OCI-LY1 (cell line): ENCODE results near the gene TAC3.
"Not testable (repeated sequence)": the region's sequence is repeated elsewhere in the genome, so short reads cannot be mapped to it uniquely, and the experiment has no call there.

Experiments used
- H2AFZ ChIP-seq: fragments of 200-600 bp; sonication (generic), shearing (Covaris generic); 2 replicates; pipeline ENCODE4 v1.6.0; 2014; ENCODE audit warnings: antibody characterized with exemption, mild to moderate bottlenecking, low read length
- H3F3A ChIP-seq: fragments of 200-600 bp; sonication (generic), shearing (Covaris generic); 2 replicates; pipeline ENCODE4 v1.6.0; 2014; ENCODE audit warnings: mild to moderate bottlenecking, antibody characterized with exemption, low read length, moderate library complexity; ENCODE audit not compliant: insufficient read depth
- H3K27ac ChIP-seq: fragments of 200-600 bp; sonication (generic); 2 replicates; pipeline ENCODE4 v1.5.1; 2014; ENCODE audit warnings: low read length, mixed run types, mild to moderate bottlenecking, low read depth; ENCODE audit not compliant: poor library complexity, severe bottlenecking
- H3K27me3 ChIP-seq: fragments of 200-600 bp; sonication (generic); 2 replicates; pipeline ENCODE4 v1.6.0; 2014; ENCODE audit warnings: antibody characterized with exemption, mild to moderate bottlenecking, low read length, moderate library complexity; ENCODE audit not compliant: insufficient read depth
- H3K36me3 ChIP-seq: fragments of 200-600 bp; sonication (generic); 2 replicates; pipeline ENCODE4 v1.6.1; 2014; ENCODE audit warnings: mild to moderate bottlenecking, antibody characterized with exemption, low read length, moderate library complexity, mixed read lengths; ENCODE audit not compliant: insufficient read depth
- H3K4me1 ChIP-seq: fragments of 200-600 bp; sonication (generic); 2 replicates; pipeline ENCODE4 v1.5.1; 2014; ENCODE audit warnings: mild to moderate bottlenecking, low read length, moderate library complexity; ENCODE audit not compliant: insufficient read depth, severe bottlenecking
- H3K4me2 ChIP-seq: fragments of 200-600 bp; sonication (generic), shearing (Covaris generic); 2 replicates; pipeline ENCODE4 v1.6.1; 2014; ENCODE audit warnings: low read length
- H3K4me3 ChIP-seq: fragments of 200-600 bp; sonication (generic); 2 replicates; pipeline ENCODE4 v1.5.1; 2014; ENCODE audit warnings: low read length, low read depth, mild to moderate bottlenecking, mixed read lengths; ENCODE audit not compliant: poor library complexity, severe bottlenecking
- H3K79me2 ChIP-seq: fragments of 200-600 bp; shearing (Covaris generic); 2 replicates; pipeline ENCODE4 v1.6.1; 2016; ENCODE audit warnings: mixed run types, low read length, mixed read lengths; ENCODE audit not compliant: insufficient read depth
- H3K9ac ChIP-seq: fragments of 200-600 bp; sonication (generic), shearing (Covaris generic); 2 replicates; pipeline ENCODE4 v1.6.1; 2014; ENCODE audit warnings: mild to moderate bottlenecking, low read length, mixed read lengths
- H3K9me2 ChIP-seq: fragments of 200-600 bp; sonication (generic), shearing (Covaris generic); 2 replicates; pipeline ENCODE4 v1.6.1; 2014; ENCODE audit warnings: low read depth, mild to moderate bottlenecking, low read length, mixed read lengths
- H3K9me3 ChIP-seq: fragments of 200-600 bp; shearing (Covaris generic); 2 replicates; pipeline ENCODE4 v1.6.1; 2014; ENCODE audit warnings: low read length, mixed read lengths
- H4K20me1 ChIP-seq: fragments of 200-600 bp; sonication (generic), shearing (Covaris generic); 2 replicates; pipeline ENCODE4 v1.6.0; 2016; ENCODE audit warnings: mild to moderate bottlenecking, low read length; ENCODE audit not compliant: insufficient read depth
- EZH2 ChIP-seq: fragments of 200-600 bp; sonication (generic), shearing (Covaris generic); IDR thresholded peaks from 2 replicates; pipeline ENCODE4 v1.8.0; 2017; ENCODE audit warnings: borderline replicate concordance, mixed run types, mild to moderate bottlenecking, antibody characterized with exemption, low read length, moderate library complexity, mixed read lengths
- TF ChIP-seq, protein P1 (sequence below): fragments of 200-600 bp; sonication (generic), shearing (Covaris generic); IDR thresholded peaks from 2 replicates; pipeline ENCODE4 v1.5.1; 2017; ENCODE audit warnings: mild to moderate bottlenecking, antibody characterized with exemption, low read length, moderate library complexity, mixed read lengths

TAC3 gene

DNA sequence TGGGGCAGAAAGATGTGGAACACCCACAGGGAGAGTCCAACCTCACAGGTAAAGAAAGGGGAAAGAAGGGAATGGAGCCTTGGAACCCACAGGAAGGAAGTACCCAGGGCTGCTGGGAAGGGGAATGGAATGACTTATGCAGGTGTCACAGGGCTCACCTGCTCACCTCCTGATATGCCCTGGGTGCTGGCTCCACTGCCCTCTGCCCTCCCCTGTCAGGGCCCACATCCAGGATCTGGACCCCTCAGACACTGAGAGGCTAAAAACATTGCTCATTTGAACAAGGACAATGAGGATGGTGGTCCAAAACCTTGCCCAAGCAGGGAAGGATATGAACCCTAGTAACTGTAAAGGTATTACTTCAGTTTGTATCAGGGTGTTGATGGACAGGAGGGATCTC lies 29.3 kb downstream of the TAC3 start:
- TF ChIP-seq, protein P1, sequence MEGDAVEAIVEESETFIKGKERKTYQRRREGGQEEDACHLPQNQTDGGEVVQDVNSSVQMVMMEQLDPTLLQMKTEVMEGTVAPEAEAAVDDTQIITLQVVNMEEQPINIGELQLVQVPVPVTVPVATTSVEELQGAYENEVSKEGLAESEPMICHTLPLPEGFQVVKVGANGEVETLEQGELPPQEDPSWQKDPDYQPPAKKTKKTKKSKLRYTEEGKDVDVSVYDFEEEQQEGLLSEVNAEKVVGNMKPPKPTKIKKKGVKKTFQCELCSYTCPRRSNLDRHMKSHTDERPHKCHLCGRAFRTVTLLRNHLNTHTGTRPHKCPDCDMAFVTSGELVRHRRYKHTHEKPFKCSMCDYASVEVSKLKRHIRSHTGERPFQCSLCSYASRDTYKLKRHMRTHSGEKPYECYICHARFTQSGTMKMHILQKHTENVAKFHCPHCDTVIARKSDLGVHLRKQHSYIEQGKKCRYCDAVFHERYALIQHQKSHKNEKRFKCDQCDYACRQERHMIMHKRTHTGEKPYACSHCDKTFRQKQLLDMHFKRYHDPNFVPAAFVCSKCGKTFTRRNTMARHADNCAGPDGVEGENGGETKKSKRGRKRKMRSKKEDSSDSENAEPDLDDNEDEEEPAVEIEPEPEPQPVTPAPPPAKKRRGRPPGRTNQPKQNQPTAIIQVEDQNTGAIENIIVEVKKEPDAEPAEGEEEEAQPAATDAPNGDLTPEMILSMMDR: no peak
- H3K79me2 ChIP-seq: no peaks in the 10 kb centered on the region
- no peak overlapping the region for H2AFZ ChIP-seq
- no peaks in the 10 kb centered on the region for H3K9me2 ChIP-seq
- H3K4me1 ChIP-seq: no peaks in the 10 kb centered on the region
- H3K27me3 ChIP-seq: 0 out of 2 replicates have a peak, but pooled peaks cover 6% of the 10 kb centered on the region
- no peaks in the 10 kb centered on the region for H3F3A ChIP-seq
- H4K20me1 ChIP-seq: no peaks in the 10 kb centered on the region
- H3K36me3 ChIP-seq: no peaks in the 10 kb centered on the region
- H3K4me2 ChIP-seq: no peak overlapping the region
- no peak overlapping the region for H3K4me3 ChIP-seq
- no peak overlapping the region for H3K9ac ChIP-seq
- H3K9me3 ChIP-seq: no peaks in the 10 kb centered on the region
- no peak overlapping the region for H3K27ac ChIP-seq

DNA sequence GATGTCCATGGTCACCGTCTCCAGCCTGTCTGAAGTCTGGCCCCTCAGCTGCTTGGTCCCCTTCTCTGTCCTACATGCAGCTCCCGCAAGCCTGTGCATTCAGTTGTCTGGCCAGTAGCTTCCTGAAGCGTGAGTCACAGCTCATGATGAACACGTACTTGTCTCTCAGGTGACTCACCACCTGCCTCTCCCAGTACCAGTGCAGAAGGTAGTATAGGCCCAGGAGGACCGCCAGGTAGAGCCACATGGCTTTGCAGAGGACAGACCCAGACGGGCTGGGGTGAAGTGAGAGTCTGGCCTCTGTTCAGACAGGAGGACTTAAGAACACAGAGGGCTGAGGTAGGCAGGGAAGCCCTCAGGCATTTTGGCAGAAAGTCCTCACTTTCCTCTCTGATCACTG lies 30.6 kb downstream of the TAC3 start:
- H3K9me2 ChIP-seq, H3K4me1 ChIP-seq, H3K79me2 ChIP-seq, H3F3A ChIP-seq, H2AFZ ChIP-seq, H3K27ac ChIP-seq, H4K20me1 ChIP-seq, H3K9ac ChIP-seq, H3K4me3 ChIP-seq, H3K27me3 ChIP-seq, H3K9me3 ChIP-seq, H3K4me2 ChIP-seq, H3K36me3 ChIP-seq: not testable (repeated sequence)

DNA sequence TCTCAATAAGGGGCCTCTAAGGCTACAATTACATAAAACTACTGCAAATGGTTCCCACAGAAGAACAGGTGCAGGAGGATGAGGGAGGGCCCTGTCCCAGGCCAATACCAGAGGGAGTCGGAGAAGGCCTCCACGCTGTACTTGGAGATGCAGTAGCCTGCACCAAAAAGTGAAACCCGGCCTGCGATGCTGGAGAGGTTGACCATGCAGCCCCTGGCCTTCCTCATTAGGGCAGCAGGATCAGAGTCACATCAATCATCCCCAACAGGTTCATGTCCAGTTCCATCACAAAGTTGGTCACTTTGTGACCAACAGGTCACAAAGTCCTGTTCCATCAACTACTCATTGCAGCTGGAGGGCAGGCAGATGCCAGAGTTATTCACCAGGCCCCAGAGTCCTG lies 32.9 kb downstream of the TAC3 start:
- Histone ChIP-seq H3K4me2 (no peak overlapping the region), H3K27me3 (0 out of 2 replicates have a peak, but pooled peaks cover 4% of the 10 kb centered on the region), H3K4me1 (no peaks in the 10 kb centered on the region), H3F3A (no peaks in the 10 kb centered on the region), H3K9ac (no peak overlapping the region), H3K9me2 (no peaks in the 10 kb centered on the region), H3K27ac (no peak overlapping the region), H3K36me3 (no peaks in the 10 kb centered on the region), H3K4me3 (no peak overlapping the region), H3K9me3 (no peaks in the 10 kb centered on the region), H3K79me2 (no peaks in the 10 kb centered on the region), H4K20me1 (no peaks in the 10 kb centered on the region), H2AFZ (no peak overlapping the region)
- TF ChIP-seq EZH2: no peak
- TF ChIP-seq, protein P1: no peak

DNA sequence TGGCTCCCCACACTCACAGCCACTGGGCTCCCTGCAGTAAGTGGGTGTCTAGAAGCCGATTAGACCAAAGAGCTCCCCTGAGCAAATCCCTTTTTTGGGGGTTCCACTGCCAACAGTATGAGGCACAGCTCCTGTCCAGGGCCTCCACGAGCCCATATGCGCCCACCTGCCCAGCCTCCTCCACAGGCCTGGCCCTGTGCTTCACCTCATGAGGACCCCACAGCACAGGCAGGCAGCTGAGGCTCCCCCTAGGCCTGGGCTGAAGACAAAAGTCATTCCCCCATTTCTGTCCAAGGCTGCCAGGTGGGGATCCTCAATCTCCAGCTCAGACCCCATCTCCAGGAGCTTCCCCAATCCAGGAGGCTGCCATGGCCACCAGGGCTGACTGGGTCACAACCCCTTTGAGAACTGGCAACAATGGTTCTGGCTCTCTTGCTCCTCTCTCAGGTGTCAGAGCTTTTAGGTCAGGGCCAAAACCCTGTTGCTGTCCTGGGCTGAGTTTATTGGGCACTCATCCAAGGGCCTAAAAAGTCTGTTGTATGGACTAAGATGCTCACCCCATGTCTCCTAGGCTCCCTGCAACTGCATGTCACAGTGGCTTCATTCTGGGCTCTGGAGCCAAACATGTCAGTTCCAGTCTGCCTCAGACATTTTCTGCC lies 33.6 kb downstream of the TAC3 start:
- not testable (repeated sequence) for H2AFZ ChIP-seq, H3K36me3 ChIP-seq, H3K79me2 ChIP-seq, H3K9me3 ChIP-seq, H3K27ac ChIP-seq, H3K9ac ChIP-seq, H4K20me1 ChIP-seq, H3K4me3 ChIP-seq, H3K9me2 ChIP-seq, H3K27me3 ChIP-seq, H3F3A ChIP-seq, H3K4me2 ChIP-seq, H3K4me1 ChIP-seq
